Gastrocnemius medialis (tissue), 4 donors: Measurements from ENCODE around the gene DLX4. TPM values are rescaled to one million over a fixed set of nuclear protein-coding genes. Genes with fewer than 3 reads are reported as not detected.

Experiments used
- ATAC-seq, 2 donors: fragments of 150-250 bp; one replicate each; pipeline ENCODE4 v1.9.1; 2016
- DNase-seq, 2 donors: peaks; one replicate each; pipeline ENCODE4 v3.0.0-alpha.2; 2019
- H3K27ac ChIP-seq, 4 donors: fragments of 200-600 bp; sonication (generic); 1 replicate in 1 of 4; 2 replicates in 3 of 4; pipeline ENCODE4 v1.5.1; 2016 to 2018; ENCODE audit warnings: mild to moderate bottlenecking in 2 of 4, moderate library complexity in 1 of 4
- H3K27me3 ChIP-seq, 3 donors: fragments of 200-600 bp; sonication (generic) in 2 of 3; 1 replicate in 1 of 3; 2 replicates in 2 of 3; pipeline versions ENCODE4 v1.5.1 to v1.6.0; 2016 to 2019; ENCODE audit warnings: mild to moderate bottlenecking in 1 of 3, moderate library complexity in 1 of 3
- H3K36me3 ChIP-seq, 2 donors: fragments of 200-600 bp; sonication (generic) in 1 of 2; one replicate each; pipeline ENCODE4 v1.5.1; 2017 to 2018
- H3K4me1 ChIP-seq, 2 donors: fragments of 200-600 bp; sonication (generic) in 1 of 2; one replicate each; pipeline ENCODE4 v1.5.1; 2016 to 2017; ENCODE audit warnings: mild to moderate bottlenecking in 2 of 2
- H3K4me3 ChIP-seq, 4 donors: fragments of 200-600 bp; sonication (generic) in 3 of 4; 1 replicate in 1 of 4; 2 replicates in 3 of 4; pipeline ENCODE4 v1.5.1; 2016 to 2019; ENCODE audit warnings: mild to moderate bottlenecking in 2 of 4
- H3K9me3 ChIP-seq, 3 donors: fragments of 200-600 bp; sonication (generic) in 2 of 3; 1 replicate in 1 of 3; 2 replicates in 2 of 3; pipeline ENCODE4 v1.5.1; 2016 to 2019
- CTCF ChIP-seq, 5 experiments: fragments of 450-650 bp in 3 of 5; fragments of 200-600 bp in 2 of 5; sonication (generic) in 2 of 5; IDR thresholded peaks in 4 of 5; conservative IDR thresholded peaks in 1 of 5; 1 replicate in 4 of 5; 2 replicates in 1 of 5; pipeline ENCODE4 v1.5.1; 2016 to 2019; ENCODE audit warnings: antibody characterized with exemption in 5 of 5, mild to moderate bottlenecking in 3 of 5, moderate library complexity in 3 of 5
- POLR2A ChIP-seq, 2 donors: fragments of 450-650 bp; IDR thresholded peaks; one replicate each; pipeline ENCODE4 v1.6.1; 2017; ENCODE audit warnings: antibody characterized with exemption in 2 of 2, mild to moderate bottlenecking in 2 of 2, moderate library complexity in 2 of 2
- in situ Hi-C, 4 donors: fragments of 200-750 bp; cut with MboI; loops; one replicate each; pipeline versions ENCODE4 v1.15.0 to v1.8.0; 2017; ENCODE audit warnings: low sequenced_read_pairs in 4 of 4
- intact Hi-C: fragments of 100-400 bp; cut with DNase I; formaldehyde crosslinking; loops from one replicate; pipeline ENCODE4 v1.15.1; 2023; ENCODE audit warnings: low total_unique reads
- total RNA-seq, 4 donors: library from RNA; depleted of rRNA; stranded (reverse); fragments of >200 nt; gene quantifications; one replicate each; pipeline versions ENCODE4 v1.1.0 to v1.2.3, GENCODE V29; 2016

The DLX4 gene
- total RNA-seq, 4 donors from 2014 or later = not detected

- intact Hi-C loops = no loop called here
- ATAC-seq = no peak
- H3K27me3 ChIP-seq = peaks cover 37 to 50% (median 49%) of the 10 kb centered on the region in 3 donors
Measured at GRCh38 chr17:49987681-49988441, 18.9 kb downstream of the DLX4 start.

GRCh38 chr17:49989518-49989880, 20.5 kb downstream of the DLX4 start:
- peaks cover 51 to 64% (median 61%) of the 10 kb centered on the region in 3 donors for H3K27me3 ChIP-seq
- intact Hi-C loops = no loop called here
- H3K4me1 ChIP-seq = peaks cover 0 to 12% of the 10 kb centered on the region in 2 donors
- no peak for DNase-seq
- TF ChIP-seq CTCF (IDR thresholded peaks at IDR 0.05 in 4 of 5, conservative IDR thresholded peaks at IDR 0.05 in 1 of 5) (no peak), POLR2A (IDR thresholded peaks at IDR 0.05) (no peak)
- no peak overlapping the region for H3K27ac ChIP-seq
- in situ Hi-C loops = loop anchor here (10.0 to 25.0 kb wide), 2 partner anchors 105 to 427 kb away; no protein-coding TSS in a partner anchor
- H3K36me3 ChIP-seq = no peaks in the 10 kb centered on the region
- ATAC-seq = no peak
- H3K4me3 ChIP-seq = no peak overlapping the region
- no peaks in the 10 kb centered on the region for H3K9me3 ChIP-seq

More at GRCh38 chr17:49987681-49988441, 18.9 kb downstream of the DLX4 start:
- TF ChIP-seq CTCF (IDR thresholded peaks at IDR 0.05 in 4 of 5, conservative IDR thresholded peaks at IDR 0.05 in 1 of 5) = no peak
- TF ChIP-seq POLR2A (IDR thresholded peaks at IDR 0.05) = no peak
- Histone ChIP-seq H3K9me3 (no peaks in the 10 kb centered on the region), H3K4me1 (no peaks in the 10 kb centered on the region), H3K27ac (no peak overlapping the region), H3K36me3 (no peaks in the 10 kb centered on the region), H3K4me3 (no peak overlapping the region)
- DNase-seq = no peak
- in situ Hi-C loops = loop anchor here (10.0 to 25.0 kb wide), 2 partner anchors 103 to 426 kb away; no protein-coding TSS in a partner anchor

GRCh38 chr17:49990331-49990730, 21.3 kb downstream of the DLX4 start:
- Histone ChIP-seq H3K4me3 (no peak overlapping the region), H3K27me3 (peaks cover 59 to 72% (median 70%) of the 10 kb centered on the region in 3 donors), H3K27ac (no peak overlapping the region), H3K36me3 (no peaks in the 10 kb centered on the region), H3K4me1 (peaks cover 0 to 12% of the 10 kb centered on the region in 2 donors), H3K9me3 (no peaks in the 10 kb centered on the region)
- TF ChIP-seq CTCF (IDR thresholded peaks at IDR 0.05 in 4 of 5, conservative IDR thresholded peaks at IDR 0.05 in 1 of 5) = no peak
- no peak for TF ChIP-seq POLR2A (IDR thresholded peaks at IDR 0.05)
- in situ Hi-C loops (loop anchor here (10.0 to 25.0 kb wide), 4 partner anchors 116 to 428 kb away; no protein-coding TSS in a partner anchor), intact Hi-C loops (no loop called here)
- ATAC-seq (no peak), DNase-seq (no peak)

- Histone ChIP-seq H3K9me3 (no peaks in the 10 kb centered on the region), H3K36me3 (no peaks in the 10 kb centered on the region), H3K4me3 (no peak overlapping the region), H3K27ac (no peak overlapping the region), H3K27me3 (peaks cover 65 to 78% (median 72%) of the 10 kb centered on the region in 3 donors), H3K4me1 (peaks cover 0 to 12% of the 10 kb centered on the region in 2 donors)
- intact Hi-C loops (no loop called here), in situ Hi-C loops (loop anchor here (10.0 to 25.0 kb wide), 4 partner anchors 116 to 429 kb away; no protein-coding TSS in a partner anchor)
- ATAC-seq = no peak
- TF ChIP-seq CTCF (IDR thresholded peaks at IDR 0.05 in 4 of 5, conservative IDR thresholded peaks at IDR 0.05 in 1 of 5) = no peak
- TF ChIP-seq POLR2A (IDR thresholded peaks at IDR 0.05) = no peak
- DNase-seq = no peak
Measured at GRCh38 chr17:49990921-49991320, 21.9 kb downstream of the DLX4 start.
